GM23338 (cell line): ENCODE measurements around the gene DPYD. TPM values are rescaled to one million over a fixed set of nuclear protein-coding genes. Genes with fewer than 3 reads are reported as not detected.

Experiments
- ATAC-seq: fragments of 200-7000 bp; cut with Tn5 transposase; 3 replicates; pipeline ENCODE4 v1.9.1; 2020
- DNase-seq: peaks from one replicate; pipeline ENCODE4 v3.0.0-alpha.2; 2015; ENCODE audit warnings: low spot score
- H2AFZ ChIP-seq: fragments of 200-600 bp; sonication (generic); 2 replicates; pipeline ENCODE4 v1.8.0; 2016; ENCODE audit warnings: antibody characterized with exemption, mild to moderate bottlenecking, moderate library complexity
- H3F3A ChIP-seq: fragments of 200-600 bp; sonication (generic); replicated peaks from 2 replicates; pipeline ENCODE4 v1.8.0; 2017; ENCODE audit warnings: antibody characterized with exemption, mixed run types, low read depth
- H3K27ac ChIP-seq: fragments of 200-600 bp; sonication (generic); 2 replicates; pipeline ENCODE4 v1.6.1; 2016; ENCODE audit warnings: low read depth
- H3K27me3 ChIP-seq: fragments of 200-600 bp; sonication (generic); 2 replicates; pipeline ENCODE4 v1.8.0; 2016; ENCODE audit warnings: mild to moderate bottlenecking, mixed run types, moderate library complexity; ENCODE audit not compliant: insufficient read depth
- H3K36me3 ChIP-seq: fragments of 200-600 bp; sonication (generic); 2 replicates; pipeline ENCODE4 v1.8.0; 2016; ENCODE audit warnings: mild to moderate bottlenecking; ENCODE audit not compliant: insufficient read depth
- H3K4me1 ChIP-seq: fragments of 200-600 bp; sonication (generic); 2 replicates; pipeline ENCODE4 v1.8.0; 2016; ENCODE audit warnings: mild to moderate bottlenecking, moderate library complexity; ENCODE audit not compliant: insufficient read depth
- H3K4me2 ChIP-seq: fragments of 200-600 bp; sonication (generic); 2 replicates; pipeline ENCODE4 v1.7.1; 2017; ENCODE audit warnings: mixed run types
- H3K4me3 ChIP-seq: fragments of 200-600 bp; sonication (generic); 2 replicates; pipeline ENCODE4 v1.6.1; 2016; ENCODE audit warnings: mixed run types
- H3K79me2 ChIP-seq: fragments of 200-600 bp; sonication (generic); replicated peaks from 2 replicates; pipeline ENCODE4 v1.8.0; 2017; ENCODE audit warnings: mild to moderate bottlenecking; ENCODE audit not compliant: insufficient read depth
- H3K9me2 ChIP-seq: fragments of 200-600 bp; sonication (generic); 2 replicates; pipeline ENCODE4 v1.8.0; 2017; ENCODE audit not compliant: insufficient read depth
- H4K20me1 ChIP-seq: fragments of 200-600 bp; sonication (generic); replicated peaks from 2 replicates; pipeline ENCODE4 v1.8.0; 2017; ENCODE audit warnings: mild to moderate bottlenecking; ENCODE audit not compliant: insufficient read depth
- H3K27ac Mint-ChIP-seq: 2 replicates; pipeline ENCODE4 v1.8.0; 2020; ENCODE audit warnings: inconsistent platforms, mild to moderate bottlenecking, moderate library complexity, mixed read lengths
- H3K27me3 Mint-ChIP-seq: 3 replicates; pipeline ENCODE4 v1.8.0; 2022; ENCODE audit warnings: low read depth, mild to moderate bottlenecking, moderate library complexity, mixed read lengths, inconsistent platforms; ENCODE audit not compliant: insufficient read depth, poor library complexity
- H3K36me3 Mint-ChIP-seq: 3 replicates; pipeline ENCODE4 v1.8.0; 2021; ENCODE audit warnings: low read depth, mild to moderate bottlenecking, inconsistent platforms, moderate library complexity, mixed read lengths
- H3K4me1 Mint-ChIP-seq: 3 replicates; pipeline ENCODE4 v1.8.0; 2020; ENCODE audit warnings: mild to moderate bottlenecking, inconsistent platforms, mixed read lengths
- H3K4me3 Mint-ChIP-seq: 3 replicates; pipeline ENCODE4 v1.8.0; 2021; ENCODE audit warnings: moderate library complexity, mild to moderate bottlenecking, inconsistent platforms, mixed read lengths
- H3K9me3 Mint-ChIP-seq: 3 replicates; pipeline ENCODE4 v1.8.0; 2020; ENCODE audit warnings: moderate library complexity, mild to moderate bottlenecking, inconsistent platforms, mixed read lengths
- CREB1 ChIP-seq: fragments of 250-450 bp; sonication (Bioruptor Pico); IDR thresholded peaks from 2 replicates; pipeline ENCODE4 v1.5.0; 2020; ENCODE audit warnings: low read depth, mild to moderate bottlenecking, moderate library complexity
- EZH2 ChIP-seq: fragments of 200-600 bp; sonication (generic); IDR thresholded peaks from one replicate; pipeline ENCODE4 v1.8.0; 2017; ENCODE audit warnings: antibody characterized with exemption, mild to moderate bottlenecking, low read depth; ENCODE audit not compliant: unreplicated experiment
- EZH2phosphoT487 ChIP-seq: fragments of 200-600 bp; sonication (generic); IDR thresholded peaks from one replicate; pipeline ENCODE4 v1.8.1; 2018; ENCODE audit warnings: antibody characterized with exemption; ENCODE audit not compliant: unreplicated experiment
- JUNB ChIP-seq: IDR thresholded peaks from one replicate; pipeline ENCODE4 v1.6.1; 2016; ENCODE audit warnings: antibody characterized with exemption; ENCODE audit not compliant: unreplicated experiment
- POLR2AphosphoS5 ChIP-seq: IDR thresholded peaks from 2 replicates; pipeline ENCODE4 v1.6.1; 2016; ENCODE audit warnings: antibody characterized with exemption, low read depth
- STAT1 ChIP-seq: IDR thresholded peaks from one replicate; pipeline ENCODE4 v1.6.1; 2016; ENCODE audit warnings: antibody characterized with exemption; ENCODE audit not compliant: unreplicated experiment
- ZNF114 ChIP-seq: fragments of 250-450 bp; sonication (Bioruptor Pico); IDR thresholded peaks from 2 replicates; pipeline ENCODE4 v1.5.0; 2020; ENCODE audit warnings: mild to moderate bottlenecking, moderate library complexity
- ZNF331 ChIP-seq: fragments of 250-450 bp; sonication (Bioruptor Pico); IDR thresholded peaks from 2 replicates; pipeline ENCODE4 v1.5.0; 2020; ENCODE audit warnings: low read depth, mild to moderate bottlenecking, moderate library complexity
- polyA plus RNA-seq: library from polyadenylated mRNA; unstranded; fragments of >200 nt; fragmentation: Nextera tagmentation; extraction: Ambion mirVana; gene quantifications from 2 replicates; pipeline ENCODE4 v1.2.1, GENCODE V29; 2016
- total RNA-seq: library from RNA; depleted of rRNA; stranded (reverse); fragments of >200 nt; shearing (Covaris generic); gene quantifications from 2 replicates; pipeline ENCODE4 v1.2.3, GENCODE V29; 2014
- TF ChIP-seq, protein P1 (sequence below), 2 experiments: fragments of 200-600 bp in 1 of 2; sonication (generic) in 1 of 2; conservative IDR thresholded peaks; 2 replicates each; pipeline versions ENCODE4 v1.5.1 to v1.6.1; 2016 to 2017; ENCODE audit warnings: antibody characterized with exemption in 2 of 2, low read depth in 2 of 2, mild to moderate bottlenecking in 2 of 2, moderate library complexity in 1 of 2
- TF ChIP-seq, protein P2 (sequence below): IDR thresholded peaks from 2 replicates; pipeline ENCODE4 v1.6.1; 2016; ENCODE audit warnings: antibody characterized with exemption
- TF ChIP-seq, protein P3 (sequence below): fragments of 250-450 bp; sonication (Bioruptor Pico); IDR thresholded peaks from 2 replicates; pipeline ENCODE4 v1.5.0; 2020; ENCODE audit warnings: mild to moderate bottlenecking, moderate library complexity
- TF ChIP-seq, protein P4 (sequence below): IDR thresholded peaks from one replicate; pipeline ENCODE4 v1.6.1; 2018; ENCODE audit warnings: antibody characterized with exemption; ENCODE audit not compliant: unreplicated experiment

DPYD gene
- total and polyA plus RNA-seq, 2 experiments from 2014 or later: 0.50 to 1.6 TPM

DNA sequence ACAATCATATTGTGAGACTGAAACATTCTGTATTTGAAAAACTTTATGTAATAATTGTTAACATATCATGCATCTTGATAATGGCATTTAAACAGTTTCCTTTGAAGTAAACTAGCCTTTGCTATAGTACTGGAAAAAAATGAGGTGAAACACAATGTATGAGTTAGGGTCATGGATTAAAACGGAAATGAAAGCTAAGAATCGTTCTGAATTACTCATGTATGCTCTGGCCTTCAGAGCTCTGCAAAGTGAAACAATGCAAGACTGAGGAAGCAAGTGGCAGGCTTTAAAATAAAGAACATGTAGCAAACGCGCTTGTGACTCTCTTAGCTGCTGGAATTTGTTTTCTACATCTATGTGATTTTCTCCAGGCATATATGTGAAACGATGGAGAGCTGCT is 317.1 kb downstream of the DPYD start:
- H2AFZ ChIP-seq: no peak overlapping the region
- H3K4me3 Mint-ChIP-seq: no peak overlapping the region
- DNase-seq (no peak), ATAC-seq (no peak)
- 0 out of 2 replicates have a peak overlapping the region, but pooled peaks have one; percentile 32 for H3K27ac Mint-ChIP-seq
- H3K4me2 ChIP-seq: no peak overlapping the region
- H3F3A ChIP-seq: no peaks in the 10 kb centered on the region
- H4K20me1 ChIP-seq: no peaks in the 10 kb centered on the region
- no peaks in the 10 kb centered on the region for H3K36me3 ChIP-seq
- H3K9me3 Mint-ChIP-seq: no peaks in the 10 kb centered on the region
- H3K9me2 ChIP-seq: no peaks in the 10 kb centered on the region
- no peaks in the 10 kb centered on the region for H3K36me3 Mint-ChIP-seq
- no peak overlapping the region for H3K27ac ChIP-seq
- H3K79me2 ChIP-seq: no peaks in the 10 kb centered on the region
- no peaks in the 10 kb centered on the region for H3K4me1 ChIP-seq
- peaks cover 3% of the 10 kb centered on the region; the same call in 2 of the 3 replicates for H3K4me1 Mint-ChIP-seq
- H3K4me3 ChIP-seq: no peak overlapping the region
- no peaks in the 10 kb centered on the region for H3K27me3 Mint-ChIP-seq
- H3K27me3 ChIP-seq: no peaks in the 10 kb centered on the region
- no peak for TF ChIP-seq JUNB
- TF ChIP-seq, protein P1, sequence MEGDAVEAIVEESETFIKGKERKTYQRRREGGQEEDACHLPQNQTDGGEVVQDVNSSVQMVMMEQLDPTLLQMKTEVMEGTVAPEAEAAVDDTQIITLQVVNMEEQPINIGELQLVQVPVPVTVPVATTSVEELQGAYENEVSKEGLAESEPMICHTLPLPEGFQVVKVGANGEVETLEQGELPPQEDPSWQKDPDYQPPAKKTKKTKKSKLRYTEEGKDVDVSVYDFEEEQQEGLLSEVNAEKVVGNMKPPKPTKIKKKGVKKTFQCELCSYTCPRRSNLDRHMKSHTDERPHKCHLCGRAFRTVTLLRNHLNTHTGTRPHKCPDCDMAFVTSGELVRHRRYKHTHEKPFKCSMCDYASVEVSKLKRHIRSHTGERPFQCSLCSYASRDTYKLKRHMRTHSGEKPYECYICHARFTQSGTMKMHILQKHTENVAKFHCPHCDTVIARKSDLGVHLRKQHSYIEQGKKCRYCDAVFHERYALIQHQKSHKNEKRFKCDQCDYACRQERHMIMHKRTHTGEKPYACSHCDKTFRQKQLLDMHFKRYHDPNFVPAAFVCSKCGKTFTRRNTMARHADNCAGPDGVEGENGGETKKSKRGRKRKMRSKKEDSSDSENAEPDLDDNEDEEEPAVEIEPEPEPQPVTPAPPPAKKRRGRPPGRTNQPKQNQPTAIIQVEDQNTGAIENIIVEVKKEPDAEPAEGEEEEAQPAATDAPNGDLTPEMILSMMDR (conservative IDR thresholded peaks at IDR 0.05; ENCODE audit: low read depth in 2 of 2): no peak
- TF ChIP-seq, protein P2, sequence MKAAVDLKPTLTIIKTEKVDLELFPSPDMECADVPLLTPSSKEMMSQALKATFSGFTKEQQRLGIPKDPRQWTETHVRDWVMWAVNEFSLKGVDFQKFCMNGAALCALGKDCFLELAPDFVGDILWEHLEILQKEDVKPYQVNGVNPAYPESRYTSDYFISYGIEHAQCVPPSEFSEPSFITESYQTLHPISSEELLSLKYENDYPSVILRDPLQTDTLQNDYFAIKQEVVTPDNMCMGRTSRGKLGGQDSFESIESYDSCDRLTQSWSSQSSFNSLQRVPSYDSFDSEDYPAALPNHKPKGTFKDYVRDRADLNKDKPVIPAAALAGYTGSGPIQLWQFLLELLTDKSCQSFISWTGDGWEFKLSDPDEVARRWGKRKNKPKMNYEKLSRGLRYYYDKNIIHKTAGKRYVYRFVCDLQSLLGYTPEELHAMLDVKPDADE: no peak
- TF ChIP-seq EZH2phosphoT487: no peak
- no peak for TF ChIP-seq ZNF114
- no peak for TF ChIP-seq ZNF331
- TF ChIP-seq POLR2AphosphoS5: no peak
- no peak for TF ChIP-seq EZH2
- no peak for TF ChIP-seq CREB1
- TF ChIP-seq, protein P3, sequence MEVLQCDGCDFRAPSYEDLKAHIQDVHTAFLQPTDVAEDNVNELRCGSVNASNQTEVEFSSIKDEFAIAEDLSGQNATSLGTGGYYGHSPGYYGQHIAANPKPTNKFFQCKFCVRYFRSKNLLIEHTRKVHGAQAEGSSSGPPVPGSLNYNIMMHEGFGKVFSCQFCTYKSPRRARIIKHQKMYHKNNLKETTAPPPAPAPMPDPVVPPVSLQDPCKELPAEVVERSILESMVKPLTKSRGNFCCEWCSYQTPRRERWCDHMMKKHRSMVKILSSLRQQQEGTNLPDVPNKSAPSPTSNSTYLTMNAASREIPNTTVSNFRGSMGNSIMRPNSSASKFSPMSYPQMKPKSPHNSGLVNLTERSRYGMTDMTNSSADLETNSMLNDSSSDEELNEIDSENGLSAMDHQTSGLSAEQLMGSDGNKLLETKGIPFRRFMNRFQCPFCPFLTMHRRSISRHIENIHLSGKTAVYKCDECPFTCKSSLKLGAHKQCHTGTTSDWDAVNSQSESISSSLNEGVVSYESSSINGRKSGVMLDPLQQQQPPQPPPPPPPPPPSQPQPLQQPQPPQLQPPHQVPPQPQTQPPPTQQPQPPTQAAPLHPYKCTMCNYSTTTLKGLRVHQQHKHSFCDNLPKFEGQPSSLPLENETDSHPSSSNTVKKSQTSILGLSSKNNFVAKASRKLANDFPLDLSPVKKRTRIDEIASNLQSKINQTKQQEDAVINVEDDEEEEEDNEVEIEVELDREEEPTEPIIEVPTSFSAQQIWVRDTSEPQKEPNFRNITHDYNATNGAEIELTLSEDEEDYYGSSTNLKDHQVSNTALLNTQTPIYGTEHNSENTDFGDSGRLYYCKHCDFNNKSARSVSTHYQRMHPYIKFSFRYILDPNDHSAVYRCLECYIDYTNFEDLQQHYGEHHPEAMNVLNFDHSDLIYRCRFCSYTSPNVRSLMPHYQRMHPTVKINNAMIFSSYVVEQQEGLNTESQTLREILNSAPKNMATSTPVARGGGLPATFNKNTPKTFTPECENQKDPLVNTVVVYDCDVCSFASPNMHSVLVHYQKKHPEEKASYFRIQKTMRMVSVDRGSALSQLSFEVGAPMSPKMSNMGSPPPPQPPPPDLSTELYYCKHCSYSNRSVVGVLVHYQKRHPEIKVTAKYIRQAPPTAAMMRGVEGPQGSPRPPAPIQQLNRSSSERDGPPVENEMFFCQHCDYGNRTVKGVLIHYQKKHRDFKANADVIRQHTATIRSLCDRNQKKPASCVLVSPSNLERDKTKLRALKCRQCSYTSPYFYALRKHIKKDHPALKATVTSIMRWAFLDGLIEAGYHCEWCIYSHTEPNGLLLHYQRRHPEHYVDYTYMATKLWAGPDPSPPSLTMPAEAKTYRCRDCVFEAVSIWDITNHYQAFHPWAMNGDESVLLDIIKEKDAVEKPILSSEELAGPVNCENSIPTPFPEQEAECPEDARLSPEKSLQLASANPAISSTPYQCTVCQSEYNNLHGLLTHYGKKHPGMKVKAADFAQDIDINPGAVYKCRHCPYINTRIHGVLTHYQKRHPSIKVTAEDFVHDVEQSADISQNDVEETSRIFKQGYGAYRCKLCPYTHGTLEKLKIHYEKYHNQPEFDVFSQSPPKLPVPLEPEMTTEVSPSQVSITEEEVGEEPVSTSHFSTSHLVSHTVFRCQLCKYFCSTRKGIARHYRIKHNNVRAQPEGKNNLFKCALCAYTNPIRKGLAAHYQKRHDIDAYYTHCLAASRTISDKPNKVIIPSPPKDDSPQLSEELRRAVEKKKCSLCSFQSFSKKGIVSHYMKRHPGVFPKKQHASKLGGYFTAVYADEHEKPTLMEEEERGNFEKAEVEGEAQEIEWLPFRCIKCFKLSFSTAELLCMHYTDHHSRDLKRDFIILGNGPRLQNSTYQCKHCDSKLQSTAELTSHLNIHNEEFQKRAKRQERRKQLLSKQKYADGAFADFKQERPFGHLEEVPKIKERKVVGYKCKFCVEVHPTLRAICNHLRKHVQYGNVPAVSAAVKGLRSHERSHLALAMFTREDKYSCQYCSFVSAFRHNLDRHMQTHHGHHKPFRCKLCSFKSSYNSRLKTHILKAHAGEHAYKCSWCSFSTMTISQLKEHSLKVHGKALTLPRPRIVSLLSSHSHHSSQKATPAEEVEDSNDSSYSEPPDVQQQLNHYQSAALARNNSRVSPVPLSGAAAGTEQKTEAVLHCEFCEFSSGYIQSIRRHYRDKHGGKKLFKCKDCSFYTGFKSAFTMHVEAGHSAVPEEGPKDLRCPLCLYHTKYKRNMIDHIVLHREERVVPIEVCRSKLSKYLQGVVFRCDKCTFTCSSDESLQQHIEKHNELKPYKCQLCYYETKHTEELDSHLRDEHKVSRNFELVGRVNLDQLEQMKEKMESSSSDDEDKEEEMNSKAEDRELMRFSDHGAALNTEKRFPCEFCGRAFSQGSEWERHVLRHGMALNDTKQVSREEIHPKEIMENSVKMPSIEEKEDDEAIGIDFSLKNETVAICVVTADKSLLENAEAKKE: no peak
- TF ChIP-seq, protein P4, sequence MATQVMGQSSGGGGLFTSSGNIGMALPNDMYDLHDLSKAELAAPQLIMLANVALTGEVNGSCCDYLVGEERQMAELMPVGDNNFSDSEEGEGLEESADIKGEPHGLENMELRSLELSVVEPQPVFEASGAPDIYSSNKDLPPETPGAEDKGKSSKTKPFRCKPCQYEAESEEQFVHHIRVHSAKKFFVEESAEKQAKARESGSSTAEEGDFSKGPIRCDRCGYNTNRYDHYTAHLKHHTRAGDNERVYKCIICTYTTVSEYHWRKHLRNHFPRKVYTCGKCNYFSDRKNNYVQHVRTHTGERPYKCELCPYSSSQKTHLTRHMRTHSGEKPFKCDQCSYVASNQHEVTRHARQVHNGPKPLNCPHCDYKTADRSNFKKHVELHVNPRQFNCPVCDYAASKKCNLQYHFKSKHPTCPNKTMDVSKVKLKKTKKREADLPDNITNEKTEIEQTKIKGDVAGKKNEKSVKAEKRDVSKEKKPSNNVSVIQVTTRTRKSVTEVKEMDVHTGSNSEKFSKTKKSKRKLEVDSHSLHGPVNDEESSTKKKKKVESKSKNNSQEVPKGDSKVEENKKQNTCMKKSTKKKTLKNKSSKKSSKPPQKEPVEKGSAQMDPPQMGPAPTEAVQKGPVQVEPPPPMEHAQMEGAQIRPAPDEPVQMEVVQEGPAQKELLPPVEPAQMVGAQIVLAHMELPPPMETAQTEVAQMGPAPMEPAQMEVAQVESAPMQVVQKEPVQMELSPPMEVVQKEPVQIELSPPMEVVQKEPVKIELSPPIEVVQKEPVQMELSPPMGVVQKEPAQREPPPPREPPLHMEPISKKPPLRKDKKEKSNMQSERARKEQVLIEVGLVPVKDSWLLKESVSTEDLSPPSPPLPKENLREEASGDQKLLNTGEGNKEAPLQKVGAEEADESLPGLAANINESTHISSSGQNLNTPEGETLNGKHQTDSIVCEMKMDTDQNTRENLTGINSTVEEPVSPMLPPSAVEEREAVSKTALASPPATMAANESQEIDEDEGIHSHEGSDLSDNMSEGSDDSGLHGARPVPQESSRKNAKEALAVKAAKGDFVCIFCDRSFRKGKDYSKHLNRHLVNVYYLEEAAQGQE: no peak
- TF ChIP-seq STAT1: no peak
